H9 (cell line): Measurements from ENCODE around the gene ZFPM1. TPM values are rescaled to one million over a fixed set of nuclear protein-coding genes. Genes with fewer than 3 reads are reported as not detected.
A peak's percentile ranks its signal among the peaks of the same experiment; 100 is the strongest.

Source experiments
- DNase-seq: peaks from one replicate; pipeline ENCODE4 v3.0.0-alpha.2; 2017
- H2AFZ ChIP-seq: one replicate; pipeline ENCODE4 v1.6.1; 2013; ENCODE audit warnings: mild to moderate bottlenecking, low read length, control low read depth, moderate library complexity
- H2AK5ac ChIP-seq: 2 replicates; pipeline ENCODE4 v1.6.1; 2013; ENCODE audit warnings: low read length, control low read depth, mixed read lengths; ENCODE audit not compliant: insufficient read length
- H2BK120ac ChIP-seq: one replicate; pipeline ENCODE4 v1.6.1; 2013; ENCODE audit warnings: low read depth, mild to moderate bottlenecking, low read length, control low read depth, inconsistent platforms; ENCODE audit not compliant: poor library complexity, severe bottlenecking
- H2BK12ac ChIP-seq: 2 replicates; pipeline ENCODE4 v1.6.1; 2013; ENCODE audit warnings: low read length, control low read depth, mixed read lengths, low read depth; ENCODE audit not compliant: insufficient read length
- H2BK15ac ChIP-seq: 2 replicates; pipeline ENCODE4 v1.6.1; 2013; ENCODE audit warnings: low read depth, low read length, control low read depth
- H2BK20ac ChIP-seq: one replicate; pipeline ENCODE4 v1.6.1; 2013; ENCODE audit warnings: low read depth, mild to moderate bottlenecking, low read length, control low read depth, inconsistent platforms; ENCODE audit not compliant: poor library complexity, severe bottlenecking
- H2BK5ac ChIP-seq: 2 replicates; pipeline ENCODE4 v1.6.1; 2013; ENCODE audit warnings: low read length, control low read depth, mixed read lengths; ENCODE audit not compliant: insufficient read length
- H3K14ac ChIP-seq: 2 replicates; pipeline ENCODE4 v1.6.1; 2013; ENCODE audit warnings: low read length, control low read depth; ENCODE audit not compliant: insufficient read depth
- H3K18ac ChIP-seq: 2 replicates; pipeline ENCODE4 v1.6.1; 2013; ENCODE audit warnings: low read depth, mild to moderate bottlenecking, mixed read lengths, low read length, control low read depth; ENCODE audit not compliant: insufficient read length
- H3K23ac ChIP-seq: 2 replicates; pipeline ENCODE4 v1.6.1; 2013; ENCODE audit warnings: low read length, control low read depth, mixed read lengths, low read depth; ENCODE audit not compliant: insufficient read length
- H3K23me2 ChIP-seq: 2 replicates; pipeline ENCODE4 v1.6.1; 2013; ENCODE audit warnings: low read depth, mild to moderate bottlenecking, mixed read lengths, low read length, control low read depth; ENCODE audit not compliant: insufficient read length, poor library complexity, severe bottlenecking
- H3K27ac ChIP-seq: 2 replicates; pipeline ENCODE4 v1.5.1; 2013; ENCODE audit warnings: low read length, control low read depth, mixed read lengths, low read depth; ENCODE audit not compliant: insufficient read length
- H3K27me3 ChIP-seq: 2 replicates; pipeline ENCODE4 v1.6.1; 2013; ENCODE audit warnings: low read length, control low read depth, inconsistent platforms; ENCODE audit not compliant: insufficient read depth
- H3K4ac ChIP-seq: 2 replicates; pipeline ENCODE4 v1.6.1; 2013; ENCODE audit warnings: low read depth, mild to moderate bottlenecking, control low read depth, inconsistent platforms, low read length, moderate library complexity
- H3K4me1 ChIP-seq: 2 replicates; pipeline ENCODE4 v1.6.1; 2013; ENCODE audit warnings: low read length, control low read depth, inconsistent platforms; ENCODE audit not compliant: insufficient read depth
- H3K4me2 ChIP-seq: 2 replicates; pipeline ENCODE4 v1.6.1; 2013; ENCODE audit warnings: low read length, control low read depth, mixed read lengths; ENCODE audit not compliant: insufficient read length, insufficient read depth
- H3K56ac ChIP-seq: 2 replicates; pipeline ENCODE4 v1.6.1; 2013; ENCODE audit warnings: low read depth, mild to moderate bottlenecking, mixed read lengths, low read length, control low read depth; ENCODE audit not compliant: insufficient read length
- H3K79me1 ChIP-seq: 2 replicates; pipeline ENCODE4 v1.6.1; 2013; ENCODE audit warnings: low read depth, mild to moderate bottlenecking, moderate library complexity, low read length, control low read depth, inconsistent platforms; ENCODE audit not compliant: insufficient read depth, poor library complexity, severe bottlenecking
- H3K79me2 ChIP-seq: 2 replicates; pipeline ENCODE4 v1.6.1; 2013; ENCODE audit warnings: low read length, control low read depth, inconsistent platforms; ENCODE audit not compliant: insufficient read depth
- H3K9ac ChIP-seq: 2 replicates; pipeline ENCODE4 v1.6.1; 2013; ENCODE audit warnings: low read length, control low read depth, mixed read lengths; ENCODE audit not compliant: insufficient read length; ENCODE audit errors: extremely low read depth
- H3K9me3 ChIP-seq: one replicate; pipeline ENCODE4 v1.6.1; 2013; ENCODE audit warnings: low read depth, low read length, inconsistent platforms; ENCODE audit not compliant: control insufficient read depth
- H3T11ph ChIP-seq: one replicate; pipeline ENCODE4 v1.6.1; 2013; ENCODE audit warnings: mild to moderate bottlenecking, low read length, control low read depth, inconsistent platforms
- H4K20me1 ChIP-seq: one replicate; pipeline ENCODE4 v1.6.1; 2013; ENCODE audit not compliant: control insufficient read depth, insufficient read length, insufficient read depth
- H4K5ac ChIP-seq: 2 replicates; pipeline ENCODE4 v1.6.1; 2013; ENCODE audit warnings: low read depth, mild to moderate bottlenecking, mixed read lengths, low read length, control low read depth; ENCODE audit not compliant: insufficient read length
- H4K8ac ChIP-seq: replicated peaks from 2 replicates; pipeline ENCODE4 v1.6.1; 2013; ENCODE audit warnings: low read length, control low read depth, mixed read lengths, low read depth; ENCODE audit not compliant: insufficient read length
- H4K91ac ChIP-seq: 2 replicates; pipeline ENCODE4 v1.6.1; 2013; ENCODE audit warnings: low read depth, mild to moderate bottlenecking, moderate library complexity, mixed read lengths, low read length, control low read depth; ENCODE audit not compliant: insufficient read length
- H3K27ac Mint-ChIP-seq, 3 experiments: 2 replicates in 2 of 3; 3 replicates in 1 of 3; pipeline ENCODE4 v1.8.0; 2020 to 2021; ENCODE audit warnings: mixed read lengths in 3 of 3, mild to moderate bottlenecking in 1 of 3, moderate library complexity in 1 of 3
- H3K27me3 Mint-ChIP-seq: 2 replicates; pipeline ENCODE4 v1.8.0; 2021; ENCODE audit warnings: low read depth, mild to moderate bottlenecking, moderate library complexity, mixed read lengths
- H3K36me3 Mint-ChIP-seq, 3 experiments: 2 replicates in 2 of 3; 3 replicates in 1 of 3; pipeline ENCODE4 v1.8.0; 2020 to 2021; ENCODE audit warnings: low read depth in 3 of 3, mixed read lengths in 3 of 3; ENCODE audit not compliant: insufficient read depth in 1 of 3
- H3K4me1 Mint-ChIP-seq, 2 experiments: 2 replicates each; pipeline ENCODE4 v1.8.0; 2020; ENCODE audit warnings: mixed read lengths in 2 of 2
- H3K4me3 Mint-ChIP-seq, 2 experiments: 2 replicates in 1 of 2; 3 replicates in 1 of 2; pipeline ENCODE4 v1.8.0; 2020 to 2021; ENCODE audit warnings: mild to moderate bottlenecking in 2 of 2, mixed read lengths in 2 of 2, moderate library complexity in 1 of 2
- H3K9me3 Mint-ChIP-seq, 2 experiments: 2 replicates in 1 of 2; 3 replicates in 1 of 2; pipeline ENCODE4 v1.8.0; 2020; ENCODE audit warnings: mild to moderate bottlenecking in 2 of 2, mixed read lengths in 2 of 2, moderate library complexity in 1 of 2
- CTCF ChIP-seq: fragments of 200-600 bp; sonication (generic); conservative IDR thresholded peaks from 3 replicates; pipeline ENCODE4 v1.8.0; 2021; ENCODE audit warnings: antibody characterized with exemption, mild to moderate bottlenecking
- WGBS: extraction: QIAGEN DNeasy Blood & Tissue Kit; methylation state at CpG from one replicate; pipeline ENCODE4 v1.1.7; 2013; ENCODE audit warnings: missing lambda C conversion rate, low lambda C conversion rate, mixed read lengths; ENCODE audit not compliant: insufficient read length; ENCODE audit errors: extremely low coverage; 5-methylcytosine and 5-hydroxymethylcytosine counted together
- total RNA-seq: library from RNA; stranded (reverse); gene quantifications from 2 replicates; pipeline ENCODE4 v1.2.1, GENCODE V29; 2021

The ZFPM1 gene
- total RNA-seq, 1 experiment from 2014 or later = 3.6 TPM

GRCh38 chr16:88535857-88536222 lies 82.8 kb downstream of the ZFPM1 start:
- WGBS = no CpG with 5 or more reads among the region's 9 CpGs
- H3K79me2 ChIP-seq = no peaks in the 10 kb centered on the region
- H4K5ac ChIP-seq = no peak overlapping the region
- Mint-ChIP-seq H3K9me3 (no peaks in the 10 kb centered on the region), H3K4me1 (peaks cover 2 to 39% of the 10 kb centered on the region in 2 experiments), H3K4me3 (peak overlapping the region; percentile 73 to 86), H3K36me3 (peaks cover 4 to 5% (median 4%) of the 10 kb centered on the region in 3 experiments; a peak in 5 of 7 replicates), H3K27ac (no peak overlapping the region), H3K27me3 (peaks cover 22% of the 10 kb centered on the region)
- TF ChIP-seq CTCF = no peak
- no peak overlapping the region for H2BK12ac ChIP-seq
- H4K20me1 ChIP-seq = no peaks in the 10 kb centered on the region
- peaks cover 7% of the 10 kb centered on the region for H3K23me2 ChIP-seq
- H3K4me1 ChIP-seq = no peaks in the 10 kb centered on the region
- H2BK5ac ChIP-seq = no peak overlapping the region
- DNase-seq = no peak
- no peak overlapping the region for H3K14ac ChIP-seq
- H3K23ac ChIP-seq = no peak overlapping the region
- H3K9ac ChIP-seq = no peak overlapping the region
- no peak overlapping the region for H4K91ac ChIP-seq
- H2BK15ac ChIP-seq = no peak overlapping the region
- H3K27me3 ChIP-seq = no peaks in the 10 kb centered on the region
- no peak overlapping the region for H3K18ac ChIP-seq
- no peak overlapping the region for H4K8ac ChIP-seq
- no peak overlapping the region for H3K4ac ChIP-seq
- H3K79me1 ChIP-seq = no peaks in the 10 kb centered on the region
- H3K56ac ChIP-seq = no peak overlapping the region
- H2BK120ac ChIP-seq = no peak overlapping the region
- H2AK5ac ChIP-seq = no peak overlapping the region
- H3K27ac ChIP-seq = no peak overlapping the region
- no peak overlapping the region for H3K4me2 ChIP-seq
- H3K9me3 ChIP-seq = no peaks in the 10 kb centered on the region
- no peak overlapping the region for H2BK20ac ChIP-seq
- H3T11ph ChIP-seq = no peak overlapping the region
- H2AFZ ChIP-seq = no peak overlapping the region
